Activated T-cell treated with anti-CD3 and anti-CD28 coated beads, Interleukin-2, amount 50 U/mL, for 1 hour (primary cell): ENCODE data around the gene MYOF.
A peak's percentile ranks its signal among the peaks of the same experiment; 100 is the strongest.

Source experiments
- DNase-seq: peaks from one replicate; pipeline ENCODE4 v3.0.0-alpha.2; 2020

Gene MYOF

GRCh38 chr10:93482145-93482834, at the start of gene MYOF:
TSS of gene MYOF (minus strand) at chr10:93482334. CDS start at chr10:93482194, 140 bp downstream.
- no peak for DNase-seq

GRCh38 chr10:93518531-93518930, 36.4 kb upstream of the MYOF start:
- DNase-seq, result no peak

GRCh38 chr10:93516006-93516380, 33.9 kb upstream of the MYOF start:
- DNase-seq, result no peak

- DNase-seq, result no peak
These were observed 33.2 kb upstream of the MYOF start for GRCh38 chr10:93515071-93516005.

GRCh38 chr10:93514521-93514920, 32.4 kb upstream of the MYOF start:
- DNase-seq, result no peak

- no peak for DNase-seq
These were observed 31.0 kb upstream of the MYOF start for GRCh38 chr10:93513091-93513490.

- DNase-seq, result no peak
These were observed 30.4 kb upstream of the MYOF start for GRCh38 chr10:93512565-93512964.

GRCh38 chr10:93509816-93510215, 27.7 kb upstream of the MYOF start:
- no peak for DNase-seq

- DNase-seq, result no peak
These were observed 22.9 kb upstream of the MYOF start for GRCh38 chr10:93505075-93505474.

GRCh38 chr10:93503075-93503474, 20.9 kb upstream of the MYOF start:
- DNase-seq, result no peak

- DNase-seq, result no peak
These were observed 19.5 kb upstream of the MYOF start for GRCh38 chr10:93501650-93502049.

GRCh38 chr10:93498166-93498565, 16.0 kb upstream of the MYOF start:
- DNase-seq, result no peak

- peak; percentile 97 for DNase-seq
These were observed 14.3 kb upstream of the MYOF start, which contains the start of gene CEP55 for GRCh38 chr10:93496322-93497041. TSS of gene CEP55 (plus strand) at chr10:93496612. CDS start at chr10:93500052, 3,440 bp downstream.

- DNase-seq, result no peak
These were observed 13.7 kb upstream of the MYOF start for GRCh38 chr10:93495654-93496321.

GRCh38 chr10:93494494-93494893, 12.4 kb upstream of the MYOF start:
- no peak for DNase-seq

GRCh38 chr10:93493162-93493561, 11.0 kb upstream of the MYOF start:
- no peak for DNase-seq

GRCh38 chr10:93491602-93492121, 9.5 kb upstream of the MYOF start:
- DNase-seq, result no peak

GRCh38 chr10:93488956-93489528, 6.9 kb upstream of the MYOF start:
- no peak for DNase-seq

GRCh38 chr10:93485690-93486089, 3.6 kb upstream of the MYOF start:
- DNase-seq, result no peak

- no peak for DNase-seq
These were observed 443 bp downstream of the MYOF start for GRCh38 chr10:93481637-93482144.

- no peak for DNase-seq
These were observed 3.3 kb downstream of the MYOF start for GRCh38 chr10:93478873-93479272.

- DNase-seq, result no peak
These were observed 5.4 kb downstream of the MYOF start for GRCh38 chr10:93476756-93477155.
